DMS153 treated with DMSO at 0.1 percent for 48 hours (cell line): ENCODE data around the gene COX8C.
"Not testable (repeated sequence)": the region's sequence is repeated elsewhere in the genome, so short reads cannot be mapped to it uniquely, and the experiment has no call there.

Experiments used
- DNase-seq: peaks from one replicate; lab custom pipeline; 2025; ENCODE audit not compliant: unreplicated experiment; lab: John Stamatoyannopoulos, UW

COX8C gene

DNA sequence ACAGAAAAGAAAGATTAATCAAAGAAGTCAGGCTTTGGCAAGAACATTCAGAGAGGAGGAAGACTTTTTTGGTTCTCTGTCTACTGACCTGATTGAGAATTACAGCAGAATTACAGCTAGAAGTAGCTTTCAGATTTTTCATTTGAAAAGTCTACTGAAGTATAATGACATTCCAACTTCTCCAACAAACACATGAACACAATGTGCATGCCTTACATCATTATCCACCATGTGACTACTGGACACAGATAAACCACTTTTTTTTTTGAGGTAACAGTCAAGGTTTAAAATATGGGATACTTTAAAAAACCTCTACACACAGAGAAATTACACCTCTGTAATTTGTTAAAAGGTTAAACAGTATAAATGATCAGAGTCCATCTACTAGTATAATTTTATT is 26.5 kb upstream of the COX8C start:
- no peak for DNase-seq

DNA sequence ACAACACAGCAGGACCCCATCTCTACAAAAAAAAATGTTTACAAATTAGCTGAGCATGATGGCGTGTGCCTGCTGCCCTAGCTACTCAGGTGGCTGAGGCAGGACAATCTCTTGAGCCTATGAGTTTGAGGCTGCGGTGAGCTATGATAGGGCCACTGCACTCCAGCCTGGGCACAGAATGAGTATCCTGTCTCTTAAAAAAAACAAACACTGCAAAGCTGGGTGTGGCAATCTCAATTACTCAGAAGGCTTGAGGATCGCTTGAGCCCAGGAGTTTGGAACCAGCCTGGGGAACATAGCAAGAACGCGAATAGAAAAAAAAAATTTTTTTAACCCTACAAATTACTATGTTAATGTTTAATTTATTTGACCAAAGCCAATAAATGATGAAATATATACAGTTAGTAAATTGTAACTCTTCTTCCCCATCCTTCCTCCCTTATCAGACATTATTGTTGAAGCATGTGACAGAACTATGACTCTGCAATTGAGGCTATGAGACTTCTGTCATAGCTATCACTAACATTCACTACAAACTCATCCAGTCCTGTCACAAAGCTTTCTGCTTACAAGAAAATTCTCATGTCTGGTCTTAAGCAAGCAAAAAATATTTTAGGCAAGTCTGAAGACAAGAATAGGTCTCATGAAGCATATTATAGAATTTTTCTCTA is 23.9 kb upstream of the COX8C start:
- DNase-seq = no peak

DNA sequence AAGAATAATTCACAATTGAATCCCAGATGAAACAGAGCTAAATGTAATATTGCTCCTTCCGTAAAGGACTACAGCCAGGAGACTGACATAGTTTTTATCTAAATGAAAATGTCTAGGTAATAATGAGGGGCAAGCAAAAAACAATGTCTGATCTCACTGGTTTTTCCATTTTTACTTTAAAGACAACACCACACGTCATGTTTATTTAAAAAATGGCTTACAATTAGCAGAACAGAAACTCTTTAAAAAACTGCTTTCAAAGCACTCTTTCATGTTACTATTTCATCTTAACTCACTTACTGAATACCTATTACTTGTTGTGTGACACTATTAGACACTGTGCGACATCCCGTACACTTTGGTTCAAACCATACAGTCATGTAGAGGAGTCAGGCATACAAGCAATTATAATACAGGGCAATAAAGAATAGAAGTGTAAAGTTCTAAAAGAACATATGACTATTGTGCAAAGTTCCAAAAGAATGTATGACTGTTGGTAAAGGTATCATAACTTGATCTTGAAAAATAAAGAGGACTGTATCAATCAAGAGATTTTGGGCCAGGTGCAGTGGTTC is 23.3 kb upstream of the COX8C start:
- no peak for DNase-seq

DNA sequence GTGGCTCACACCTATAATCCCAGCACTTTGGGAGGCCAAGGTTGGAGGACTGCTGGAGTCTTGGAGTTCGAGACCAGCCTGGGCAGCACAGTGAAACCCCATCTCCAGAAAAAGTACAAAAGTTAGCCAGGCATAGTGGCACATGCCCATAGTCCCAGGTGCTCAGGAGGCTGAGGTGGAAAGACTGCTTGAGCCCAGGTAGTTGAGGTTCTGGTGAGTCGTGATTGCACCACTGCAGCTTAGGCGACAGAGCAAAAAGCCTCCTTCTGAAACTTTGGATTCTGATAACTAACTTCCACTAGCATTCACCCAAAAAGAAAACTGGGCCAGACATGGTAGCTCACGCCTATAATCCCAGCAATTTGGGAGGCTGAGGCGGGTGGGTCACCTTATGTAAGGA is 20.8 kb upstream of the COX8C start:
- DNase-seq = no peak

DNA sequence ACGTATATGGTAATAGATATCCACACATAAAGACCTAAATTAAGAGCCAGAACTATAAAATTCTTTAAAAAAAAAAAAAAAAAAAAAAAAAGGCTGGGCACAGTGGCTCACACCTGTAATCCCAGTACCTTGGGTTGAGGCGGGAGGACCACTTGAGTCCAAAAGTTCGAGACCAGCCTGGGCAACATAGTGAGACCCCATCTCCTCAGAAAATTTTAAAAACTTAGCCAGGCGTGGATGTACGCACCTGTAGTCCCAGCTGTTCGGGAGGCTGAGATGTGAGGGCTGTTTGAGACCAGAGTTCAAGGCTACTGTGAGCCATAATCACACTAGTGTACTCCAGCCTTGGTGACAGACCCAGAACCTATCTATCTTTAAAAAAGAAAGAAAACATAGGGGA is 18.4 kb upstream of the COX8C start:
- DNase-seq = no peak

DNA sequence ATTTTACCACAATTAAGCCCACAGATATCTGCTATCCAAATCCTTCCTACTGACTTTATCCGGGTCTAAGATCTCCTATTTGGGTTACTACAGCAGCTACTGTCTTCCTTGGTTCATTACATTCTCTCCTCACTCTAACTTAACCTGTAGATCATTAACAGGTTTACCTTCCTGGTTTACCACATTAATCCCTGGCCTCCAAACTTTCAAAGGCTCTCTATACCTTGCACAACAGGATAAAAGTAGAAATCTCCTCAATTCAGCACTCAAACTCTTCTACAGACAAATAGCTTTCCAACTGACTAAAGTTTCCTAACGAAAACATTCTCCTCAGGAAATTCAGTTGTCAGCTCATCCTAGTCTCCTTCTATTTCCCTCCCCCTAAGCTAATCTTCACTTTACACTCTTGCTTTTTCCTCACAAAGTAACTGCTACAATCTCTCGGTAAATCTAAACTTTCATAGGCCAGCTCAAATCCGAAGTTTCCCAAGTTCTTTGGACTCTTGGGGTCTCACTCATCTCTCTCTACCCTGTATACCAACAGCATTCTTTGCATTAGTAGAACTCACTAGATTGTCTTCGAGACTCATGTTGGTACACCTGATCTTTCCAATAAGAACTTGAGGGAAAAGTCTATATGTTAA is 16.9 kb upstream of the COX8C start:
- DNase-seq = no peak

DNA sequence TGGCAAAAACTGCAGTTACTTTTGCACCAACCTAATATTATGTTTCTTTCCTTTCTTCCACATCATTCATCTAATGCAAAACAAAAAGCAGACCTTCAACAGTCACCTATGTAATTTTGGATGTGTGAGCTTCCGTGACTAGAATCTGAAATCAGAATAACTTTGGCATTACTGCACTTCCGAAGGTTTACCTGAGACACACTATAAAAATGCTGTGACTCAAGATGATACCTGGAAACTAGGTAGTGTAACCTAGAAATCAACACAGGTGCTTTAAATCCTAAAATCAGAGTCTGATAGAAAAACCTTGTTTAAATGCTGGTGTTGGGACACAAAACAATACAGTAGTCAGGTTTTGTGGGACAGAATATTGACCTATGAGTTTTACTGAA is 16.4 kb upstream of the COX8C start:
- no peak for DNase-seq

DNA sequence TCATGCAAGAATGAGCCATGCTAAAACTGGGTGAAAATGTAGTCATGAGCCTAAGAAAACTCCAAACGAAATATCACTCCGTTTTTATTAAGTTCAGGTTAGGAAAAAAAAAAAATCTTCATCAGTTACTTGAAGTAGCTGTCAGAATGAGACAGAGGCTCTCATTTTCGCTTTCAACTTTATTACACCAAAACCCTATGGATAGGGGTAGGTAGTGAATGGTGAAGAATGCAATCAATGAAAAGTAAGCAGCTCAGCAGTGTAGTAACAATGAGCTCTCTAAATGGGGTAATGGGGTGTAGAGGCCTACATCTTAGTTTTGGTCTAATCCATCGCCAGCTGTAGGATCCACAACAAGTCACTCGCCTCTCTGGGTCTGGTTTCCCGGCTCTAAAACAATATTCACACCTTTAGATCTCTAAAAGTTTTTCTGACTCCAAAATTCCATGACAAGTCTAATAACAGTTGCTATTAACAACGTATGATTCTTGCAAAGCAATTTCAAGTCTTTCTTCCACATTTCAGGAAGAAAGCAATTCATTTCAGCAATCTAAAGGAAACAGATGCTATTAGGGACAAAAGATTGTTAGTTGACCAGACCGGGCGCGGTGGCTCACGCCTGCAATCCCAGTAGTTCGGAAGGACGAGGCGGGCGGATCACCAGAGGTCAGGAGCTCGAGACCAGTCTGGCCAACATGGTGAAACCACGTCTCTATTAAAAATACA is 15.8 kb upstream of the COX8C start:
- no peak for DNase-seq

DNA sequence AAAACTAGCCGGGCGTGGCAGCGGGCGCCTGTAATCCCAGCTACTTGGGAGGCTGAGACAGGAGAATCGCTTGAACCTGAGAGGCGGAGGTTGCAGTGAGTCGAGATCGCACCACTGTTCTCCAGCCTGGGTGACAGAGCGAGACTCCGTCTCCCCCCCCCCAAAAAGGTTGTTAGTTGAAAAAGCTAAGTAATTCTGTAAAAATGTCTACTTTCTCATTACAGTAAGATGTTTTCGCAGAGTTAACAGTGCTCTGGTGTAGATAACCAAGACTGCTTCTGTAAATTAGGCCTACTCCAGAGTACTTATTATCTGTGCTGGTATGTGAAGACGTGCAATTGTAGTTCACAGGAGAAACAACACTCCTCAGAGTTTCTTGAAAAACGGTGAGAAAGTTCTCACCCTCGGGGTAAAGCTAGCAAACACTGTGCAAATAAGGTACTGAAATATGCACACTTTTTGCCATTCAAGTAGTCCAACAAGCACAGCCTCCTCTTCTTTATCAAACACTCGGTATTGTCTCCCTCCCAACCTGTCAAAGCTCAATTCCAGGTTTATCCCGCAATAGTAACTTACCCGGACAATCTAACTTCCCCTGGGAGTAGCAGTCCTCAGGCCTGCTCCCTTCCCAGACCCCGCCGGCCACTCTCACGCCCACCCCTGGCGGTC is 15.1 kb upstream of the COX8C start:
- DNase-seq = no peak

DNA sequence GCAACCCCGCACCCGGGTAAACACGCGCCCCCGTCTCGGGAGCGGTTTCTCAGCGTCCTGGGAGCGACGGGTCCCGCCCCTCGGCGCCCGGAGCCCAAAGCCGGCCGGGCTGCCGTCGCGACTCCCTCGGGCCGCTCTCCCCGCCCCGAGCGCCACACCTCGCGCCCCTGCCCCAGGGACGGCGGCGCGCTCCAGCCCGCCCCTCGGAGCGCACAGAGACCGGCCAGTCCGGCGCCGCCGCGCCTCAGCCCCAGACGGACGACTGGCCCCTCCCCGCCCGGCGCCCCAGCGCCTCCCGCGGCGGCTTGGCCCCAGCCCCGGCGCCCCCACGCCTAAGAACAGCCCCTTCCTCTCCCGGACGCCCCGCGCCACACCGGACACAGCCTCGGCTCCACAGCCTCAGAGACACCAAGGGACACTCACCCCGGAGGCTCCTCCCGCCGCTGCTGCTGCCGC is 14.6 kb upstream of the COX8C start:
- peak; percentile 4 for DNase-seq

DNA sequence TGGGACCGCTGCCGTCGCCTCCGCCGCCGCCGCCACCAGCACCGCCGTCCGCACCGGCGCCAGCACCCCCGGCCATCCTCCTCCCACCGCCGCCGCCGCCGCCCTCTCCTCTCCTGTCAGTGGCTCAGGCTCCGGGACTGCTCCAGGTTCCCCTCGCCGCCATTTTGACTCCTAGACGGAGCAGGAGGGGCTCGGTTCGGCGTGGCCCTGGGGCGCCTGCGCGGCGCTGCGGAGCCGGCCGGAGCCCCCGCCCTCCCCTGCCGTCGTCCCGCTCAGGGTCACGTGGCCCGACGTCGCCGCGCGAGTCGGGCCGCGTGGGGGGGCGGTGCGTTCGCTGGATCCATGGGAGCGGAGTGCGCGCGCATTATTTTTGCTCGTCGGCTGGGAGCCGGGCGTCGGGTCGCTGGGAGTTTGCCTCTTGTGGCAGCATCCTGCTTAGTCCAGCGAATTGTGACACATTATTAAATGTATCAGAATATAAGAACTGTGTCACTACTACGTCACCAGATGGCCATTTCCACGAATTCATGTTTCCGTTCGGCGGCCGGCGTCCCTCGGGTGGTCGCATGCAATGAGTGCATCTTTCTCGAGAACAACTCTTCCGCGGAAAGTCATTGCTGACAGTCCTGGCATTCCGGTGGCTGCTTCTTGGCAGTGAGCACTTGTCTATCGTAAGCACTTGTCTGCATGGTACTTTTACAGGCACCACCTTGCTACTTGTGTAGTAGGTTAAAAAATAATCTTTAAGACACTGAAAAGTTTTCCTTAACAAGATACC is 13.9 kb upstream of the COX8C start, which contains the start of gene BTBD7:
TSS of gene BTBD7 (minus strand) at position 184 of the 778 bp plus-strand sequence. CDS start 36,985 bp downstream, outside the sequence.
- peak; percentile 88 for DNase-seq

DNA sequence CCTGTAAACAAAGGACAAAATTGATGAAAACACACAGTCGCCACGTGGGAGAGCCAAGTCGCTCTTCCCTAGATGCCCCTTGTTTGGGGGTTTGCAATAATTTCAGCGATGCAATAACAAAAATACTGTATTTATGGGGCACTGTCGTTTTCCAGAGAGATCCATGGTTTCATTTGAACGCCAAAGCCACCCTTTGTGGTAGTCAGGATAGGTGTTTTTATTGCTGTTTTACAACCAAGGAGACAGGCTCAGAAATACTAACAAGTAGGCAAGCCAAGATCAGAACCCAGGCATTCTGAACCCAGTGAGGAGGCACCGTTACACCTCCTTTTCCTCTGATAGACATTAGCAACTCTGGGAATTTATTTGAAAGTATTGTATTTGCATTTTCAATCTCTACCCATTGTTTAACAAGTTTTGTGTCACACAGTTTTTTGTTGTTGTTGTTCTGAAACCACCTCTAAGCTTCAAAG is 13.3 kb upstream of the COX8C start:
- no peak for DNase-seq

DNA sequence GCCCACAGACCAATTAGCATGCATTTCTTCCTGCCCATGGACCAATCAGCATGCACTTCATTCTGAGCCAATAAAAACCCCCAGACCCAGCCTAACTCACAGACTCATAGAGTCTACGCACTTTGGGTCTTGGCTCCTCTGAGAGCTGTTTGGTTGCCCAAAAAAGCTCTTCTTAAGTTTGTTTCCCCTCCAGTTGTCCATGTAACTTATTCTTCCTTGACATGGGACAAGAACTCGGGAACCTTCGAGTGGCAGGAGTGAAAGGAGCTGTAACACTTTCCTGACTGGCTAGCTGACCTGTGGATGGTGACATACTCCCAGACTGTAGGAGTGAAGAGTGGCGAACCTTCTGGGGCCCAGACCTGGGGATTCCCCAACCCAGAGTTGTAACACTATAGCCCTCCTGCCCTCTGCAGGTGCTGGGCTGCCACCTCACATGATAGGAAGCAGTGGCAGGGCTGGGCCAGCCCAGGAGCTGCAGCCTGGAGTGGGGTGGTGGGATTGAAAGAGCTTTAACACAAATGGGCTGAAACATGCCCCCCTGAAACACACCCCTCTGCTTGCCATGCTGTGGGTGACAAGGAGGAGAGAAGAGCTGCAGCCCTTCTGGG is 9.7 kb upstream of the COX8C start:
- DNase-seq = no peak

DNA sequence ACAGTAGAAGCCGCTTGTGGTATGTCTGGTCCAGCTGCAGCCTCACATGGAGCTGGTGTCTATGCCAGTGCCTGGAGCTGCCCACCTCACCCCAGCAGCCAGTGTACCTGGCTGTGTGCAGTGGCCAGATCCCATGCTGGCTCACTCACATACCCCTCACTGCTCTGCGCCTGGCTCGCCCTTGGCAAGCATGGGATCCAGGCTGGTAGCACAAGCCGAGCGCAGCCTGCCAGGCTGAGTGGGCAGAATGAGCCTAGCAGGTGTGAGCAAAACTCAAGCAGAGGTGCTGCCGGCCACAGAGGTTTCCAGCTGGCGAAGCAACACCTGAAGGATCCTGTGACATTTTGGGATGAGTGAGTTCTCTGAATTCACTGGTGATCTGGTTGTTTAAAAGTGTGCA is 9.1 kb upstream of the COX8C start:
- no peak for DNase-seq

DNA sequence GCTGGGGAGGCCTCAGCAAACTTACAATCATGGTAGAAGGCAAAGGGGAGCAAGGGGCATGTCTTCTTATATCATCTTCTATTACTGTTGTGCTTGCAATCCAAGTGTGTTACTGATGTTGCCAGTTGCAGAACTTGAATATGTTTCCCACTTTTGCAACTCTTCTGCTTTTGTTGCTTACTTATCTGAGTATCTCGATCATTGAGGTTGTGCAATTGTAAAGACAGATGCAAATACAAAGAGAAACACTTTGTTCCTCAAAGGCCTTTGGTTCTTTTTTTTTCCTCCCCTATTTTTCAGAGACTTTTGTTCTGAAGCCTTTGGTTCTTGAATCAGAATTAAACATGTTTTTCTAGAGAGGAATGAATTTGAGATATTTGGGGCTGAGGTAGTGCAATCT is 3.7 kb upstream of the COX8C start:
- DNase-seq = no peak

DNA sequence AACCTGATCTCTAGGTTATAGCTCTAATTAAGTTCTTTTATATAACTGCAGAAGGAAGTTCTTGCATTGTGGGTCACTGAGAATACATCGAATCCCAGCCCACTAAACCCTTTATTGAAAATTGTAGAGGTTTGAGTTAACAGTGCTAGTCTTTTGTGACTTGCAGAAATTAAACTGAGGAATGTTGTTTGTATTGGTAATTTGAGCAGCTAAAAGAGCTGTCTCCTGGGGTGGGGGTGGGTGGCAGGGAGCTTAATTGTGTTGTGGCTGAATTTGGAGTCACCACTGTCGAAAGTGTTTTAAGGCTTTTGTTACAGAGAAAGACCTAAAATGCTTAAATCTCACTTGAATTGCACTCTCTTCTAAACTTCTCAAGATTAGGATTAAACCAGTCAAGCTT is 3.2 kb upstream of the COX8C start:
- no peak for DNase-seq

DNA sequence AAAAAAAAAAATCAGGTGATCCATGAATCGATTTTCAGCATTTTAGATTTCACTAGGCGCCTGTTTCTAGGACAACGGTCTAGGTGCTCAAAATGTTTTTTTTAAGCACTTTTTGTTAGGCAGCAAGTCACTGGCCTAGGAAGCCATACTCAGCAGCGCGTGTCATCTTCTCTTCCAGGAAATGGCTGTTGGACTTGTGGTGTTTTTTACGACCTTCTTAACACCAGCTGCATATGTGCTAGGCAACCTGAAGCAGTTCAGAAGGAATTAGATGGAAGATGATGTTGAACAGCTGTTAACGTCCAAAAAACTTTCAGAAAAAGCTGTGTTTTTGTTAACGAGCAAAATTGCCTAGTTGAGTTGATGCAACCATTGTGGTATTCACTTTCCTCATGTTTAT is 868 bp downstream of the COX8C start:
- DNase-seq = no peak

DNA sequence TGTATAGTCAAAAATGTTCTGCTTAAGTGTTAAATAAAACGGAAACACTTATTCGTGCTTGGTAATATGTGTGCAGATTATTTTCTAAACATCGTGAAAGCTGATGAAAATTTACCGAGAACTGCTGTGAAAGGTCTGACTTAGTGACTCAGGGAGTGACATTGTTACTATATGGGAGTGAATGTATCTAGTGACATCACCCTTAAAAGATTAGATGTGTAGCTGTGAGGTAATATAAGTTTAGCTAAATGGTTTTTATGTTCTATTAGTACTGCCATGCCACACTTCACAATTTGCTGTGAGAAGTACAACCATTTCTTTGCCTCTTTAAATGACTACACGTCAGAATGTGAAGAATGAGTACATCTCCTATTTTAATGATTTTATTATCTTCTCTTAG is 1.3 kb downstream of the COX8C start:
- DNase-seq = no peak

DNA sequence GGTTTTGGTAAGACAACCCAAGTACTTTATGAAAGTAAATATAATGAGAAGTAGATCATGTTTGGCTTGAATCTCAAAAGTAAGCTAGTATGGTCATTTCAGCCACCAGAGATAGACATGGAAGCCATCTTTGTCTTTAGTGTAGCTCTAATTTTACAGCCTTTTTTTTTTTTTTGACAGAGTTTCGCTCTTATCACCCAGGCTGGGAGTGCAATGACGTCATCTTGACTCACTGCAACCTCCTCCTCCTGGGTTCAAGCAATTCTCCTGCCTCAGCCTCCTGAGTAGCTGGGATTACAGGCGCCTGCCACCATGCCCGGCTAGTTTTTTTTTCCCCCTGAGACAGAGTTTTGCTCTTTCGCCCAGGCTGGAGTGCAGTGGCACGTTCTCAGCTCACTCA is 7.9 kb downstream of the COX8C start:
- not testable (repeated sequence) for DNase-seq
